Esophagus muscularis mucosa (tissue), 4 donors: ENCODE data around the gene KCNJ9. TPM values are rescaled to one million over a fixed set of nuclear protein-coding genes. Genes with fewer than 3 reads are reported as not detected.

Experiments
- DNase-seq: peaks from one replicate; pipeline ENCODE4 v3.0.0-alpha.2; 2017; ENCODE audit errors: extremely low spot score
- H3K27ac ChIP-seq, 4 donors: fragments of 200-600 bp; sonication (generic); replicated peaks in 1 of 4; 1 replicate in 3 of 4; 2 replicates in 1 of 4; pipeline ENCODE4 v1.5.1; 2016 to 2019; ENCODE audit warnings: mild to moderate bottlenecking in 1 of 4
- H3K27me3 ChIP-seq, 4 donors: fragments of 200-600 bp; sonication (generic); one replicate each; pipeline versions ENCODE4 v1.5.1 to v1.6.0; 2016 to 2019
- H3K36me3 ChIP-seq, 4 donors: fragments of 200-600 bp; sonication (generic); one replicate each; pipeline ENCODE4 v1.5.1; 2016 to 2019
- H3K4me1 ChIP-seq, 4 donors: fragments of 200-600 bp; sonication (generic); one replicate each; pipeline ENCODE4 v1.5.1; 2016 to 2019
- H3K4me3 ChIP-seq, 4 donors: fragments of 200-600 bp; sonication (generic); 1 replicate in 2 of 4; 2 replicates in 2 of 4; pipeline ENCODE4 v1.5.1; 2016 to 2019; ENCODE audit warnings: mild to moderate bottlenecking in 4 of 4, moderate library complexity in 1 of 4
- H3K9me3 ChIP-seq, 4 donors: fragments of 200-600 bp; sonication (generic); 1 replicate in 3 of 4; 2 replicates in 1 of 4; pipeline ENCODE4 v1.5.1; 2016 to 2019
- CTCF ChIP-seq, 3 experiments: fragments of 200-600 bp in 2 of 3; fragments of 450-650 bp in 1 of 3; sonication (generic) in 2 of 3; IDR thresholded peaks; one replicate each; pipeline ENCODE4 v1.5.1; 2017 to 2019; ENCODE audit warnings: antibody characterized with exemption in 3 of 3, mild to moderate bottlenecking in 2 of 3, moderate library complexity in 1 of 3
- EP300 ChIP-seq: sonication (generic); formaldehyde crosslinking; IDR thresholded peaks from one replicate; pipeline ENCODE4 v1.6.1; 2017; ENCODE audit warnings: antibody characterized with exemption
- POLR2A ChIP-seq: fragments of 450-650 bp; IDR thresholded peaks from one replicate; pipeline ENCODE4 v1.6.1; 2017; ENCODE audit warnings: antibody characterized with exemption, moderate library complexity, mild to moderate bottlenecking, low read depth
- POLR2AphosphoS5 ChIP-seq, 2 donors: sonication (generic); formaldehyde crosslinking; IDR thresholded peaks; one replicate each; pipeline ENCODE4 v1.6.1; 2017; ENCODE audit warnings: antibody characterized with exemption in 2 of 2
- WGBS: methylation state at CpG from one replicate; pipeline ENCODE4 v1.1.5; 2018; 5-methylcytosine and 5-hydroxymethylcytosine counted together
- intact Hi-C: fragments of 100-400 bp; cut with DNase I; formaldehyde crosslinking; loops from one replicate; pipeline ENCODE4 v1.15.1; 2023
- total RNA-seq, 4 donors: library from RNA; depleted of rRNA; stranded (reverse); fragments of >200 nt; gene quantifications; one replicate each; pipeline versions ENCODE4 v1.1.0 to v1.2.1, GENCODE V29; 2016

KCNJ9 gene
- total RNA-seq, 4 donors from 2014 or later, result not detected

- TF ChIP-seq POLR2AphosphoS5 (IDR thresholded peaks at IDR 0.05) (no peak), CTCF (IDR thresholded peaks at IDR 0.05) (no peak), POLR2A (no peak), EP300 (no peak)
- peak overlapping the region in 3 of 4 donors; percentile 85 to 95 (median 89) for H3K27ac ChIP-seq
- intact Hi-C loops, result no loop called here
- no peak for DNase-seq
- H3K27me3 ChIP-seq, result peaks cover 0 to 4% (median 0%) of the 10 kb centered on the region in 4 donors
- peaks cover 0 to 34% (median 25%) of the 10 kb centered on the region in 4 donors for H3K36me3 ChIP-seq
- H3K9me3 ChIP-seq, result no peaks in the 10 kb centered on the region
- WGBS, result 89% methylated on average over 3 of the region's 3 CpGs
- peaks cover 50 to 91% (median 82%) of the 10 kb centered on the region in 4 donors for H3K4me1 ChIP-seq
- H3K4me3 ChIP-seq, result peak overlapping the region in 2 of 4 donors; percentile 52 to 70
Measured at GRCh38 chr1:160118928-160119327, 37.6 kb downstream of the KCNJ9 start.

- Histone ChIP-seq H3K4me1 (peaks cover 51 to 91% (median 85%) of the 10 kb centered on the region in 4 donors), H3K9me3 (no peaks in the 10 kb centered on the region), H3K36me3 (peaks cover 0 to 51% (median 38%) of the 10 kb centered on the region in 4 donors), H3K27me3 (peaks cover 0 to 4% (median 0%) of the 10 kb centered on the region in 4 donors), H3K4me3 (no peak overlapping the region), H3K27ac (peak overlapping the region; percentile 15 to 41 (median 29))
- intact Hi-C loops, result no loop called here
- TF ChIP-seq EP300, result no peak
- no peak for TF ChIP-seq POLR2A
- no peak for TF ChIP-seq CTCF (IDR thresholded peaks at IDR 0.05)
- DNase-seq, result no peak
- WGBS, result 97% methylated on average over 5 of the region's 5 CpGs
Measured at GRCh38 chr1:160120797-160121196, 39.5 kb downstream of the KCNJ9 start.

- peaks cover 54 to 94% (median 85%) of the 10 kb centered on the region in 4 donors for H3K4me1 ChIP-seq
- DNase-seq, result no peak
- peaks cover 0 to 54% (median 43%) of the 10 kb centered on the region in 4 donors for H3K36me3 ChIP-seq
- WGBS, result 94% methylated on average over 1 of the region's 1 CpG
- peaks cover 0 to under 1% (median 0%) of the 10 kb centered on the region in 4 donors for H3K27me3 ChIP-seq
- intact Hi-C loops, result no loop called here
- TF ChIP-seq EP300 (no peak), POLR2A (no peak), POLR2AphosphoS5 (IDR thresholded peaks at IDR 0.05) (no peak)
- H3K4me3 ChIP-seq, result no peak overlapping the region
- no peaks in the 10 kb centered on the region for H3K9me3 ChIP-seq
- peak overlapping the region in 3 of 4 donors; percentile 22 to 41 (median 36) for H3K27ac ChIP-seq
Measured at GRCh38 chr1:160121388-160121787, 40.0 kb downstream of the KCNJ9 start.

GRCh38 chr1:160122978-160123495, 41.7 kb downstream of the KCNJ9 start:
- H3K27ac ChIP-seq, result peak overlapping the region; percentile 71 to 87 (median 84)
- H3K27me3 ChIP-seq, result no peaks in the 10 kb centered on the region
- no peak for TF ChIP-seq EP300
- no peak for TF ChIP-seq POLR2A
- TF ChIP-seq POLR2AphosphoS5 (IDR thresholded peaks at IDR 0.05), result no peak
- TF ChIP-seq CTCF (IDR thresholded peaks at IDR 0.05), result no peak
- no peak for DNase-seq
- peaks cover 9 to 65% (median 58%) of the 10 kb centered on the region in 4 donors for H3K36me3 ChIP-seq
- H3K4me1 ChIP-seq, result peaks cover 62 to 99% (median 83%) of the 10 kb centered on the region in 4 donors
- intact Hi-C loops, result no loop called here
- WGBS, result 89% methylated on average over 16 of the region's 16 CpGs
- H3K9me3 ChIP-seq, result no peaks in the 10 kb centered on the region
- no peak overlapping the region for H3K4me3 ChIP-seq

GRCh38 chr1:160123726-160124125, 42.4 kb downstream of the KCNJ9 start:
- Histone ChIP-seq H3K4me3 (no peak overlapping the region), H3K4me1 (peaks cover 61 to 99% (median 81%) of the 10 kb centered on the region in 4 donors), H3K27ac (peak overlapping the region; percentile 71 to 87 (median 84)), H3K27me3 (no peaks in the 10 kb centered on the region), H3K36me3 (peaks cover 11 to 72% (median 63%) of the 10 kb centered on the region in 4 donors), H3K9me3 (no peaks in the 10 kb centered on the region)
- TF ChIP-seq POLR2A, result no peak
- no peak for TF ChIP-seq CTCF (IDR thresholded peaks at IDR 0.05)
- no peak for TF ChIP-seq POLR2AphosphoS5 (IDR thresholded peaks at IDR 0.05)
- TF ChIP-seq EP300, result no peak
- intact Hi-C loops, result no loop called here
- no peak for DNase-seq
